GM12892 (cell line): ENCODE measurements around the gene C10orf105.

ENCODE experiments used
- POLR2A ChIP-seq: IDR thresholded peaks from 2 replicates; pipeline ENCODE4 v1.6.1; 2011; ENCODE audit warnings: low read depth, low read length, control low read depth
- TAF1 ChIP-seq: IDR thresholded peaks from 2 replicates; pipeline ENCODE4 v1.6.1; 2011; ENCODE audit warnings: low read depth, mild to moderate bottlenecking, control low read depth, low read length, borderline replicate concordance

DNA sequence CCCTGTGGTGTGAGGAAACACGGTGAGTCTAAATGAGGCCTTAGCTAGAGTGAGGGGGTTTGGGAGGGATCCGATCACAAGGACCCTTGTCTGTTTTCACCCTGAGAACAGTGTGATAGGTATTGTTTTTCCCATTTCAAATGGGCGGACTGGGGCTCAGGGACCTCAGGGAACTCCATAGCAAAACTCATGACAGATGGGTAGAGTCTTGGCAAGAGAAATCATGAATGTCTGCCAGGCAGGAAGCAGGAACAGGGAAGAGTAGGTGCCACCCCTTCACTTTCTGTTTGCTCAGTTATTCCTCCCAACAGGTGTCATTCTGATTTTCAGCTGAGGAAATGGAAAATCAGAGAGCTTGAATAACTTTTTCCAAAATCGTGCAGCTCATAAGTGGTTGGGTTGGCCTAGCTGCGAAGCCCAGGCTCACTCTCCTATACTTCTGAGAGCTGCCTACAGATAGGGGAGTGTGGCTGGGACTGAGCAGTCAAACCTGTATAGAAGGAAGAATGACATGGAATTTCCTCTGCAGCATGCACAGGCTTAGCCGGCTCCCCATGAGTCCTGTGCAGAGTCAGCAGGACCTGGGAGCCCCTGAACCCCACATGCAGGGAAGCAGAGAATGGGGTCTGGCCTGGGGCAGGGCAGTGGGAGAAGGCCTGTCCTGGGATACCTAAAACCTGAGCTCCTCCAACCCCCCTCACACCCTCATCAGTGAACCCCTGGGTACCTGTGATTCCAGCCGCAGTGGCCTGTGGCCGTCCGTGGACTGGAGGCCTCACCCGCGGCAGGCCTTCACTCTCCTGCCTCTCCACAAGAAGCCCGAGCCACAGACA is 17.6 kb upstream of the C10orf105 start:
- TF ChIP-seq POLR2A = no peak
- TF ChIP-seq TAF1 = no peak
